Measurements from ENCODE around the gene ATCAY. TPM values are rescaled to one million over a fixed set of nuclear protein-coding genes. Genes with fewer than 3 reads are reported as not detected.

The ATCAY gene
- polyA plus RNA-seq, 3 donors = not detected

DNA sequence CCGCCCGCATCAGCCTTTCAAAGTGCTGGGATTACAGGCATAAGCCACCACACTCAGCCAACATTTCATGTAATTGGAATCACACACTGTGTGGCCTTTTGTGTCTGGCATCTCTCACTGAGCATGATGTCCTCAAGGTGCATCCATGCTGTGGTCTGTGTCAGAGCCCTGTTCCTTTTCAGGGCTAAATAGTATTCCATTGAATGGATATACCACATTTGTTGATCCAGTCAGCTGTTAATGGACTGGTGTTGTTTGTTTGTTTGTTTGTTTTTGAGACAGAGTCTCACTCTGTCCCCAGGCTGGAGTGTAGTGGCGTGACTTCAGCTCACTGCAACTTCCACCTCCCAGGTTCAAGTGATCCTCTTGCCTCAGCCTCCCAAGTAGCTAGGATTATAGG, 17.9 kb downstream of the ATCAY start:
- Mint-ChIP-seq H3K9me3 (peaks cover 0 to 11% (median 7%) of the 10 kb centered on the region in 7 donors), H3K36me3 (no peaks in the 10 kb centered on the region), H3K27ac (no peak overlapping the region), H3K4me3 (no peak overlapping the region), H3K27me3 (ENCODE audit: low read depth in 3 of 3) (peaks cover 2 to 12% (median 5%) of the 10 kb centered on the region in 3 donors), H3K4me1 (no peaks in the 10 kb centered on the region)
- Histone ChIP-seq H3K4me3 (replicated peaks in 1 of 3; ENCODE audit: low read depth in 2 of 3, low read length in 3 of 3) (no peak overlapping the region), H3K79me2 (ENCODE audit: insufficient read depth, low read length) (no peaks in the 10 kb centered on the region), H2AFZ (ENCODE audit: insufficient read depth, low read depth, low read length, poor library complexity, severe bottlenecking) (no peak overlapping the region), H3K36me3 (replicated peaks in 1 of 2; ENCODE audit: control insufficient read depth in 1 of 2, insufficient read depth in 2 of 2, low read length in 2 of 2) (no peaks in the 10 kb centered on the region), H3K4me2 (replicated peaks; ENCODE audit: extremely low read depth, low read length, poor library complexity, severe bottlenecking) (no peak overlapping the region), H3K9ac (ENCODE audit: insufficient read depth, low read length, poor library complexity, severe bottlenecking) (no peak overlapping the region), H4K20me1 (ENCODE audit: insufficient read depth, low read length) (no peaks in the 10 kb centered on the region), H3K27me3 (ENCODE audit: control insufficient read depth in 2 of 2, insufficient read depth in 2 of 2, low read length in 2 of 2) (no peaks in the 10 kb centered on the region), H3K9me3 (replicated peaks in 1 of 2; ENCODE audit: control insufficient read depth in 1 of 2, insufficient read depth in 1 of 2, low read length in 2 of 2) (peaks cover 0 to 7% of the 10 kb centered on the region in 2 donors), H3K27ac (ENCODE audit: low read depth in 1 of 2, low read length in 2 of 2) (no peak overlapping the region), H3K4me1 (ENCODE audit: control insufficient read depth in 1 of 2, insufficient read depth in 2 of 2, low read length in 2 of 2) (no peaks in the 10 kb centered on the region)
- TF ChIP-seq, protein P1, sequence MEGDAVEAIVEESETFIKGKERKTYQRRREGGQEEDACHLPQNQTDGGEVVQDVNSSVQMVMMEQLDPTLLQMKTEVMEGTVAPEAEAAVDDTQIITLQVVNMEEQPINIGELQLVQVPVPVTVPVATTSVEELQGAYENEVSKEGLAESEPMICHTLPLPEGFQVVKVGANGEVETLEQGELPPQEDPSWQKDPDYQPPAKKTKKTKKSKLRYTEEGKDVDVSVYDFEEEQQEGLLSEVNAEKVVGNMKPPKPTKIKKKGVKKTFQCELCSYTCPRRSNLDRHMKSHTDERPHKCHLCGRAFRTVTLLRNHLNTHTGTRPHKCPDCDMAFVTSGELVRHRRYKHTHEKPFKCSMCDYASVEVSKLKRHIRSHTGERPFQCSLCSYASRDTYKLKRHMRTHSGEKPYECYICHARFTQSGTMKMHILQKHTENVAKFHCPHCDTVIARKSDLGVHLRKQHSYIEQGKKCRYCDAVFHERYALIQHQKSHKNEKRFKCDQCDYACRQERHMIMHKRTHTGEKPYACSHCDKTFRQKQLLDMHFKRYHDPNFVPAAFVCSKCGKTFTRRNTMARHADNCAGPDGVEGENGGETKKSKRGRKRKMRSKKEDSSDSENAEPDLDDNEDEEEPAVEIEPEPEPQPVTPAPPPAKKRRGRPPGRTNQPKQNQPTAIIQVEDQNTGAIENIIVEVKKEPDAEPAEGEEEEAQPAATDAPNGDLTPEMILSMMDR (IDR thresholded peaks at IDR 0.05) = no peak
- intact Hi-C loops (cut with micrococcal nuclease) = no loop called here
- no peak for DNase-seq
- 100% methylated on average over 2 of the region's 3 CpGs for WGBS (ENCODE audit: insufficient coverage)

DNA sequence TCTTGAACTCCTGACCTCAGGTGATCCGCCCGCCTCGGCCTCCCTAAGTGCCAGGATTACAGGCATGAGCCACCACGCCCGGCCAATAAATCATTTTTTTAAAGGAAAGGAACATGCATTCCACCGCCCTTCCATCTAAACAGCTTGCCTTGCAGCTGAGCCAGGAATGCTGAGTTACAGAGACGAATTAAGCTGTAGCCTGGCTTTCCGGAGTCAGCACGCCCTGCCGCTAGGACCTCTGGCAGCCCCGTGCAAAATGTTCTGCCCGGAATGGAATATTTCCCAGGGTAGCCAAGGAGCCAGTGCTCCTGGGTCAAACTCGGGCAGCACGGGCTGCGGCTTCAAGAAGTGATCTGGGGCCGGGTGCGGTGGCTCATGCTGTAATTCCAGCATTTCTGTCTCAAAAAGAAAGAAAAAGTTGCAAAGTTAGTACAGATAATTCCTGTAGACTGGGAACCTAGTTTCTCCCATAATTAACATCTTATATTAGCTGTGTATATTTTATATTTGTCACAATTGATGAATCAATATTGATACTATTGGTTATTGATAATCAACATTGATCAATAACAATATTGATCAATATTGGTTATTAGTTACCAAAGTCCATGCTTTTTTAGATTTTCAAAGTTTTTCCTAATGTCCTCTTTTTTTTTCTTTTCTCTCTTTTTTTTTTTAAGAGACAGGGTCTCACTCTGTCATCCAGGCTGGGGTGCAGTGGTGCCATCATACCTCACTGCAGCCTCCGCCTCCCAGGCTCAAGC, 19.2 kb downstream of the ATCAY start:
- H3K4me3 ChIP-seq (replicated peaks in 1 of 3; ENCODE audit: low read depth in 2 of 3, low read length in 3 of 3) = no peak overlapping the region
- Mint-ChIP-seq H3K4me1 (no peaks in the 10 kb centered on the region), H3K27me3 (ENCODE audit: low read depth in 3 of 3) (peaks cover 5 to 8% (median 6%) of the 10 kb centered on the region in 3 donors), H3K4me3 (no peak overlapping the region), H3K27ac (no peak overlapping the region), H3K36me3 (no peaks in the 10 kb centered on the region), H3K9me3 (peaks cover 0 to 11% (median 7%) of the 10 kb centered on the region in 7 donors)
- no peaks in the 10 kb centered on the region for H3K4me1 ChIP-seq (ENCODE audit: control insufficient read depth in 1 of 2, insufficient read depth in 2 of 2, low read length in 2 of 2)
- H3K36me3 ChIP-seq (replicated peaks in 1 of 2; ENCODE audit: control insufficient read depth in 1 of 2, insufficient read depth in 2 of 2, low read length in 2 of 2) = no peaks in the 10 kb centered on the region
- no peak overlapping the region for H3K27ac ChIP-seq (ENCODE audit: low read depth in 1 of 2, low read length in 2 of 2)
- H3K9ac ChIP-seq (ENCODE audit: insufficient read depth, low read length, poor library complexity, severe bottlenecking) = no peak overlapping the region
- H3K4me2 ChIP-seq (replicated peaks; ENCODE audit: extremely low read depth, low read length, poor library complexity, severe bottlenecking) = no peak overlapping the region
- peaks cover 0 to 7% of the 10 kb centered on the region in 2 donors for H3K9me3 ChIP-seq (replicated peaks in 1 of 2; ENCODE audit: control insufficient read depth in 1 of 2, insufficient read depth in 1 of 2, low read length in 2 of 2)
- H4K20me1 ChIP-seq (ENCODE audit: insufficient read depth, low read length) = no peaks in the 10 kb centered on the region
- intact Hi-C loops (cut with micrococcal nuclease) = no loop called here
- TF ChIP-seq, protein P1 (IDR thresholded peaks at IDR 0.05) = no peak
- DNase-seq = no peak
- H3K27me3 ChIP-seq (ENCODE audit: control insufficient read depth in 2 of 2, insufficient read depth in 2 of 2, low read length in 2 of 2) = no peaks in the 10 kb centered on the region
- 90% methylated on average over 17 of the region's 18 CpGs for WGBS (ENCODE audit: insufficient coverage)
- H2AFZ ChIP-seq (ENCODE audit: insufficient read depth, low read depth, low read length, poor library complexity, severe bottlenecking) = no peak overlapping the region
- H3K79me2 ChIP-seq (ENCODE audit: insufficient read depth, low read length) = no peaks in the 10 kb centered on the region
